Upper lobe of left lung (tissue), 4 donors: ENCODE measurements around the gene PTPRF.

ENCODE experiments used
- CTCF ChIP-seq, 6 experiments: fragments of 450-650 bp in 4 of 6; fragments of 200-600 bp in 2 of 6; sonication (generic) in 2 of 6; IDR thresholded peaks; one replicate each; pipeline ENCODE4 v1.5.1; 2016 to 2019; ENCODE audit warnings: antibody characterized with exemption in 6 of 6
- EP300 ChIP-seq, 4 donors: sonication (generic); formaldehyde crosslinking; IDR thresholded peaks; one replicate each; pipeline ENCODE4 v1.5.1; 2017; ENCODE audit warnings: antibody characterized with exemption in 4 of 4, control low read depth in 2 of 4
- POLR2A ChIP-seq, 4 donors: fragments of 450-650 bp; IDR thresholded peaks; one replicate each; pipeline ENCODE4 v1.5.1; 2016 to 2017; ENCODE audit warnings: antibody characterized with exemption in 4 of 4, mild to moderate bottlenecking in 2 of 4

DNA sequence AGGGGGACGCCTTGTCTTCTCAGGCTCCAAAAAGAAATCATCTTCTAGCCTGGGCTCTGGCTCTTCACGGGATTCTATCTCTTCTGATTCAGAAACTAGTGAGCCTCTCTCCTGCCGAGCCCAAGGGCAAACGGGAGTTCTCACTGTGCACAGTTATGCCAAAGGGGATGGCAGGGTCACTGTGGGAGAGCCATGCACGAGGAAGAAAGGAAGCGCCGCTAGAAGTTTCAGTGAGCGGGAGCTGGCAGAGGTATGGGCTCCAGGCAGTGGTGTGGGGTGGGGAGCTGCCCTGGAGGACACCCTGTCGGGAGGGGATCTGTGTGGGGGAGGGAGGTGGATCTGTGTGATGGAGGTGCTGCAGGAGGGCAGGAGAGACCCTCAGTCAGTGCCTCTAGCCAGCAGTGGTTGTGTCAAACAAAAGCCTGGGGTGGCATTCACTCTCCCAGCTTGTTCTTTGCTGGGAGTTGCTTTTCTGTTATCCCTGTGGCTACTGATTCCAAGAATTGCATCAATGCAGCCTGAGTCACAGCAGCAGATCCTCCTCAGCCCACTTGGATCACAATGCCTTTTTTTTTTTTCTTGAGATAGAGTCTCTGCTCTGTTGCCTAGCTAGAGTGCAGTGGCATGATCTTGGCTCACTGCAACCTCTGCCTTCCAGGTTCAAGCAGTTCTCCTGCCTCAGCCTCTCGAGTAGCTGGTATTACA, 141.1 kb downstream of the PTPRF start:
- TF ChIP-seq POLR2A (IDR thresholded peaks at IDR 0.05): no peak
- no peak for TF ChIP-seq CTCF (IDR thresholded peaks at IDR 0.05)
- TF ChIP-seq EP300 (IDR thresholded peaks at IDR 0.05): no peak
